Measurements from ENCODE around the gene CRYBG2. TPM values are rescaled to one million over a fixed set of nuclear protein-coding genes. Genes with fewer than 3 reads are reported as not detected.

Gene CRYBG2
- total RNA-seq, 2 donors from 2014 or later = 3.9 to 4.8 TPM

- no peak overlapping the region for H3K27ac ChIP-seq
- no peaks in the 10 kb centered on the region for H3K9me3 ChIP-seq
- 46% methylated on average over 8 of the region's 8 CpGs for WGBS
- H3K4me3 ChIP-seq = no peak overlapping the region
- no peaks in the 10 kb centered on the region for H3K27me3 ChIP-seq (replicated peaks; ENCODE audit: insufficient read depth)
- peak; percentile 12 for DNase-seq (ENCODE audit: low spot score)
- no peak for TF ChIP-seq CTCF (IDR thresholded peaks at IDR 0.05)
- no peak for TF ChIP-seq POLR2AphosphoS5 (IDR thresholded peaks at IDR 0.05)
- TF ChIP-seq POLR2A (IDR thresholded peaks at IDR 0.05) = no peak
- intact Hi-C loops (cut with DNase I) = no loop called here
- no peaks in the 10 kb centered on the region for H3K4me1 ChIP-seq (replicated peaks)
- H3K36me3 ChIP-seq = no peaks in the 10 kb centered on the region
Measured at GRCh38 chr1:26327956-26328362, 26.0 kb downstream of the CRYBG2 start.

GRCh38 chr1:26324550-26324949, 29.4 kb downstream of the CRYBG2 start:
- no peak overlapping the region for H3K4me3 ChIP-seq
- 88% methylated on average over 3 of the region's 3 CpGs for WGBS
- H3K4me1 ChIP-seq (replicated peaks) = no peaks in the 10 kb centered on the region
- H3K9me3 ChIP-seq = no peaks in the 10 kb centered on the region
- H3K36me3 ChIP-seq = no peaks in the 10 kb centered on the region
- intact Hi-C loops (cut with DNase I) = loop anchor here (5.0 kb wide), 2 partner anchors 157 to 212 kb away; partner anchors contain the start of genes C1orf232, PDIK1L and ZNF593
- TF ChIP-seq POLR2AphosphoS5 (IDR thresholded peaks at IDR 0.05) = no peak
- no peak for TF ChIP-seq CTCF (IDR thresholded peaks at IDR 0.05)
- no peak for TF ChIP-seq POLR2A (IDR thresholded peaks at IDR 0.05)
- no peak overlapping the region for H3K27ac ChIP-seq
- no peak for DNase-seq (ENCODE audit: low spot score)
- H3K27me3 ChIP-seq (replicated peaks; ENCODE audit: insufficient read depth) = no peaks in the 10 kb centered on the region

- intact Hi-C loops (cut with DNase I) = loop anchor here (5.0 kb wide), 2 partner anchors 156 to 211 kb away; partner anchors contain the start of genes C1orf232, PDIK1L and ZNF593
Measured at GRCh38 chr1:26323382-26323781, 30.5 kb downstream of the CRYBG2 start.

GRCh38 chr1:26322042-26322331, 31.9 kb downstream of the CRYBG2 start:
- Histone ChIP-seq H3K36me3 (no peaks in the 10 kb centered on the region), H3K27ac (no peak overlapping the region), H3K27me3 (replicated peaks; ENCODE audit: insufficient read depth) (no peaks in the 10 kb centered on the region), H3K9me3 (no peaks in the 10 kb centered on the region), H3K4me1 (replicated peaks) (no peaks in the 10 kb centered on the region), H3K4me3 (no peak overlapping the region)
- TF ChIP-seq POLR2AphosphoS5 (IDR thresholded peaks at IDR 0.05) = no peak
- no peak for TF ChIP-seq CTCF (IDR thresholded peaks at IDR 0.05)
- no peak for TF ChIP-seq POLR2A (IDR thresholded peaks at IDR 0.05)
- DNase-seq (ENCODE audit: low spot score) = no peak
- WGBS = 78% methylated on average over 10 of the region's 10 CpGs
- intact Hi-C loops (cut with DNase I) = loop anchor here (5.0 kb wide), 2 partner anchors 155 to 210 kb away; partner anchors contain the start of genes C1orf232, PDIK1L and ZNF593

More at GRCh38 chr1:26323382-26323781, 30.5 kb downstream of the CRYBG2 start:
- TF ChIP-seq POLR2AphosphoS5 (IDR thresholded peaks at IDR 0.05) = no peak
- no peak for TF ChIP-seq CTCF (IDR thresholded peaks at IDR 0.05)
- TF ChIP-seq POLR2A (IDR thresholded peaks at IDR 0.05) = no peak
- no peak overlapping the region for H3K4me3 ChIP-seq
- no peaks in the 10 kb centered on the region for H3K36me3 ChIP-seq
- no peaks in the 10 kb centered on the region for H3K27me3 ChIP-seq (replicated peaks; ENCODE audit: insufficient read depth)
- no peaks in the 10 kb centered on the region for H3K9me3 ChIP-seq
- H3K27ac ChIP-seq = no peak overlapping the region
- DNase-seq (ENCODE audit: low spot score) = no peak
- WGBS = 94% methylated on average over 2 of the region's 2 CpGs
- no peaks in the 10 kb centered on the region for H3K4me1 ChIP-seq (replicated peaks)

- Histone ChIP-seq H3K27ac (no peak overlapping the region), H3K9me3 (no peaks in the 10 kb centered on the region), H3K27me3 (replicated peaks; ENCODE audit: insufficient read depth) (no peaks in the 10 kb centered on the region), H3K4me1 (replicated peaks) (no peaks in the 10 kb centered on the region), H3K4me3 (no peak overlapping the region), H3K36me3 (no peaks in the 10 kb centered on the region)
- 12% methylated on average over 16 of the region's 16 CpGs for WGBS
- DNase-seq (ENCODE audit: low spot score) = peak; percentile 88
- intact Hi-C loops (cut with DNase I) = loop anchor here (2.0 to 5.0 kb wide), 3 partner anchors 47 to 209 kb away; partner anchors contain the start of genes C1orf232, PDIK1L and ZNF593
- peak; percentile 64 for TF ChIP-seq POLR2AphosphoS5 (IDR thresholded peaks at IDR 0.05)
- peak; percentile 66 to 93 (median 86) for TF ChIP-seq CTCF (IDR thresholded peaks at IDR 0.05)
- no peak for TF ChIP-seq POLR2A (IDR thresholded peaks at IDR 0.05)
Measured at GRCh38 chr1:26321315-26322041, 32.5 kb downstream of the CRYBG2 start.
